Activated CD8-positive, alpha-beta memory T cell treated with anti-CD3 and anti-CD28 coated beads for 36 hours (primary cell): ENCODE measurements around the gene SPATS2L. TPM values are rescaled to one million over a fixed set of nuclear protein-coding genes. Genes with fewer than 3 reads are reported as not detected.

Source experiments
- CTCF ChIA-PET: fragments of 350-600 bp; sonication (Branson Sonifier 250); formaldehyde crosslinking; loops from one replicate; lab custom pipeline; 2021; ENCODE audit warnings: antibody characterized with exemption; lab: Charles Lee
- POLR2A ChIA-PET: fragments of 350-600 bp; sonication (Branson Sonifier 250); formaldehyde crosslinking; loops from one replicate; lab custom pipeline; 2021; ENCODE audit warnings: antibody characterized with exemption; lab: Charles Lee
- total RNA-seq, 2 experiments: library from RNA; stranded (reverse); gene quantifications; one replicate each; pipeline ENCODE4 v1.2.3, GENCODE V29; 2021

Gene SPATS2L
- total RNA-seq, 2 experiments from 2014 or later, result 14.1 to 17.7 TPM

GRCh38 chr2:200502196-200502595, 195.7 kb downstream of the SPATS2L start:
- ChIA-PET CTCF (interaction anchor here (0.6 to 0.9 kb wide), 2 partner anchors 16 to 220 kb away, joined by 3 to 4 read pairs; no protein-coding TSS in a partner anchor), POLR2A (no interaction called here)

GRCh38 chr2:200506679-200507078, 200.2 kb downstream of the SPATS2L start:
- CTCF ChIA-PET, result no interaction called here

GRCh38 chr2:200507179-200507578, 200.7 kb downstream of the SPATS2L start:
- ChIA-PET CTCF (no interaction called here), POLR2A (no interaction called here)

More at GRCh38 chr2:200506679-200507078, 200.2 kb downstream of the SPATS2L start:
- POLR2A ChIA-PET, result no interaction called here

DNA sequence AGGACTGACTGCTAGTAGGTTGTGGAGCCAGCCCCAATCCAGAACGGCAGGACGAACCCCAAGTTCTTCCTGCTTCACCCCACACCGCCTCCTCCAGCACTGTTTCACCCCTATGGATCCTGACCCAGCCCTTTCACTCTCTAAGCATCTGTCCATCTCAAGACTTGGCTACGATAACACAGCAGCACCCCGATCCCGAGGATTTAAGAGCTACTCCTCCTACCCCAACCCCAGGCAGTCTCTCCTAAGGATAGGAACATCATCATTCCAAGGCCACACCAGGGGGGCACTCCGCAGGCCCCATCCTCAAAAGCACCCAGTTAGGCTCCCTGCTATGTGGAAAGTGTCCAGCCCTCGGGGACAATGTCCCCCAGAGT, 202.7 kb downstream of the SPATS2L start:
- ChIA-PET CTCF (interaction anchor here (0.8 to 1.5 kb wide), 3 partner anchors 18 to 529 kb away, joined by 3 to 4 read pairs (median 3); no protein-coding TSS in a partner anchor), POLR2A (interaction anchor here (1.0 kb wide), 2 partner anchors 16 to 355 kb away, joined by 3 to 4 read pairs; partner anchors contain the start of genes CLK1 and SGO2)

DNA sequence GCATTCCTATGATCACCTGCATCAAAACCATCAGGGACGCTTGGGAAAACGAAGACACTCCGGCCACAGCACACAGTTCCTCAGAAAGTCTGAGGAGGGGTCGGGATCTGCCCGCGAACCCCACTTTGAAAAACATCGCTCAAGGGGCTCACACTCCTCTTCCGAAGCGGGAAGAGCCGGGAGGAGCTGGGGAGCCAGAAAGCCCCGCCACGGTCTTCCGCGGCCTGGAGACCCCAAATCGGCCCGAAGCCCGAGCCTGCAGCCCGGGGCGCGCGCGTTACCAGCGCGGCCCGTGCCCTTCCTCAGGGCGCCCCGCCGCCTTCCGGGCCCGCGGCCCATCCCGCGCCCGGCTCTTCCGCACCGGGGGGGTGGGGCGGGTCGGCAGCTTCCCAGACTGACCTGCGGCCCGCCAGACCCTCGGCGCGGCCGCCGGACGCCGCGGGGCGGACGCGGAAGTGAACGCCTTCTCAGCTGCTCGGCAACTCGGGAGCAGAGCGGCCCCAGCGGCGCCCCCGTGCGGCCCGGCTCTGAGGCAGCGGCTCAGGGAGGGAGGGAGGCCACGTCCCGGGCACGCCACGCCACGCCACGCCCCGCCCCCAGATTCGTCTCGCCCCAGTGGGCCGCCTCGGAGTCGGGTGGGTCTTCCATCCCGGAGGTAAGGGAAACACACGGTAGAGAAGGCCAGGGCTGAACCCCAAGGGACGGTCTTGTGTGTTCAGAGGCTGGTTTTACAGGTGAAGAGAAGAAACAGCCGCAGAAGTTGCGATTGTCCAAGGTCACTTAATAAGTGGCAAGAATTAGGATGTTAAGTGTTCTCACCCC, 203.3 kb downstream of the SPATS2L start, which contains the start of gene KCTD18:
Gene KCTD18 (minus strand): TSS at position 457 of the 822 bp plus-strand sequence. CDS start 3,052 bp downstream, outside the sequence.
- CTCF ChIA-PET, result interaction anchor here (0.5 to 1.5 kb wide), 6 partner anchors 16 to 556 kb away, joined by 3 to 4 read pairs (median 3); partner anchors contain the start of gene SGO2
- POLR2A ChIA-PET, result interaction anchor here (1.0 kb wide), 2 partner anchors 16 to 354 kb away, joined by 3 to 4 read pairs; partner anchors contain the start of genes CLK1 and SGO2

GRCh38 chr2:200515155-200515554, 208.7 kb downstream of the SPATS2L start:
- ChIA-PET CTCF (no interaction called here), POLR2A (no interaction called here)

DNA sequence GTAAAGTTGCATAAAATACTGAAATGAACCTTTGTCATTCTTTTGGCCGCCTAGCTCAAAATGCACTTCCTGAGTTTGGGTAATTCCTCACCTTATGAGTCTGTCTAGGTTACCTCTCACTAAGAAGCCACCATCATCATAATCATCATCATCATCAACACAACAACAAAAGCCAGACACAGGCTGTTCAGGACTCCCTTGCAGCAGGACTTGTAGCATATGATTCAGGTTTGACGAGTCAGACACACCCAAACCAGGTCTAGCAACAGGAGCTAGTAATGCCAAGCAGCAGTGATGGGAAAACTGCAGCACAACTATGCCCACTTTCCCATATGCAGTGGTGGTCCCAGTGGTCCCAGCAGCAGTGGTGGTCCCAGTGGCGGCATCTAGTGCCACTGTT, 216.7 kb downstream of the SPATS2L start:
- ChIA-PET CTCF (interaction anchor here (1.0 kb wide), 1 partner anchor 10 kb away, joined by 3 read pairs; no protein-coding TSS in a partner anchor), POLR2A (no interaction called here)

GRCh38 chr2:200523604-200524003, 217.1 kb downstream of the SPATS2L start:
- ChIA-PET POLR2A (no interaction called here), CTCF (interaction anchor here (1.0 kb wide), 1 partner anchor 10 kb away, joined by 3 read pairs; no protein-coding TSS in a partner anchor)

- POLR2A ChIA-PET, result interaction anchor here (1.0 kb wide), 1 partner anchor 15 kb away, joined by 3 read pairs; the partner anchor contains the start of gene KCTD18
- CTCF ChIA-PET, result interaction anchor here (0.8 to 1.2 kb wide), 2 partner anchors 12 to 15 kb away, joined by 3 read pairs; partner anchors contain the start of gene KCTD18
Observed at GRCh38 chr2:200525066-200525465, 218.6 kb downstream of the SPATS2L start.

- ChIA-PET POLR2A (interaction anchor here (1.0 kb wide), 1 partner anchor 16 kb away, joined by 3 read pairs; the partner anchor contains the start of gene KCTD18), CTCF (interaction anchor here (0.6 to 1.2 kb wide), 3 partner anchors 13 to 21 kb away, joined by 3 read pairs; partner anchors contain the start of gene KCTD18)
Observed at GRCh38 chr2:200525551-200525881, 219.0 kb downstream of the SPATS2L start.

DNA sequence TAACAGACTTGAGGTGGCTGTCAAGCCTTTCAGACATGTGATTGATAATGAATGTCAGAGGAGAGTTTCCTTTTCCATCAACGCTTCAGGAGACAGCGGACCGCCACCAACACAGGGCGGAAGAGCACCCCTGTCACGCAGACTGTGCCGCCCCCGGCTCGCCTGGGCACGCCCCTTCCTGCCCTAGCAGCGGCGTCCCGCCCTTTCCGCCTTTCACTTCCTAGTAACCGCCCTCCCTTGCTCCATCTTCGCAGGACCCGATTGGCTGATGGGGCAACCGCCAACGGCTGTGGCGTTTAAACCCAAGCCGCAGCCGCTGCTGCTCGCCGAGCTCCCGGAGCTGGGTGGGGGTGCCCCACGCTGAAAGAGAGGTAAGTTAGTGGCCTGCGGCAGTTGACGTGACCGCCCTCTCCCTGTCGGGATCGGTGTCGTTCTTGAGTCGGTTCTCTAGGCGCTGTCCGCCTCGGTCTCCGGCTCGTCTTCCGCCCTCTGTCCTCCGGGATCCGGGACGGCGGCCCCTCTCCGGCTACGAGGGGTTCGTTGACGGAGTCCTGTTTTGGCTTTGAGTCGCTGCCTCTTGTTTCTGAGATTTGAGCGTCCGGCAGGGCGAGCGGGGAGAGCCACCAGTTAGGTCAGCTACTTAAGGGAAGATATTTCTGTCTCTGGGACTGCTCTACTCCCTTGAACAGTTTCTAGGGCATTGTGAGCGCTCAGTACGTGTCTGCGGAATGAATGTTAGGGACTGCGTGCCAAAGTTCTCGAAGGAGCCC, 219.6 kb downstream of the SPATS2L start, which contains the start of gene SGO2:
Gene SGO2 (plus strand): TSS at position 326 of the 770 bp plus-strand sequence. CDS start 6,769 bp downstream, outside the sequence.
- ChIA-PET CTCF (interaction anchor here (0.6 to 1.6 kb wide), 5 partner anchors 10 to 25 kb away, joined by 3 read pairs; partner anchors contain the start of gene KCTD18), POLR2A (interaction anchor here (0.6 to 1.0 kb wide), 2 partner anchors 10 to 16 kb away, joined by 3 read pairs; partner anchors contain the start of gene KCTD18)

GRCh38 chr2:200528228-200528627, 221.7 kb downstream of the SPATS2L start:
- ChIA-PET POLR2A (no interaction called here), CTCF (no interaction called here)

Other genes with a start within 250 kb of the SPATS2L start
- gene KCTD18, start 203.4 kb downstream of the SPATS2L start, total RNA-seq, result 10 to 100 TPM; 13.3 to 13.7 TPM
- gene SGO2, start 219.5 kb downstream of the SPATS2L start, total RNA-seq, result 10 to 100 TPM; 24.4 to 26.3 TPM